Stimulated activated CD4-positive, alpha-beta T cell treated with anti-CD3 and anti-CD28 coated beads, Interleukin-4, amount 100 ng/mL, for 1 hour (primary cell): ENCODE results near the gene ELP4.

ENCODE experiments used
- DNase-seq: peaks from one replicate; pipeline ENCODE4 v3.0.0-alpha.2; 2020

Gene ELP4

GRCh38 chr11:31783252-31783651 lies 273.7 kb downstream of the ELP4 start:
- DNase-seq, result no peak

- DNase-seq, result no peak
Measured at GRCh38 chr11:31784611-31785010, 275.0 kb downstream of the ELP4 start.

GRCh38 chr11:31786996-31787685 lies 277.6 kb downstream of the ELP4 start:
- DNase-seq, result no peak

GRCh38 chr11:31788085-31788484 lies 278.5 kb downstream of the ELP4 start:
- DNase-seq, result no peak

- no peak for DNase-seq
Measured at GRCh38 chr11:31790649-31791048, 281.1 kb downstream of the ELP4 start.

GRCh38 chr11:31792036-31792435 lies 282.5 kb downstream of the ELP4 start:
- no peak for DNase-seq

GRCh38 chr11:31792456-31792855 lies 282.9 kb downstream of the ELP4 start:
- DNase-seq, result no peak

GRCh38 chr11:31793264-31793663 lies 283.7 kb downstream of the ELP4 start:
- no peak for DNase-seq

- DNase-seq, result no peak
Measured at GRCh38 chr11:31794548-31794947, 285.0 kb downstream of the ELP4 start.

- no peak for DNase-seq
Measured at GRCh38 chr11:31795706-31796498, 286.3 kb downstream of the ELP4 start.

GRCh38 chr11:31796499-31797189 lies 287.1 kb downstream of the ELP4 start:
- no peak for DNase-seq

GRCh38 chr11:31797190-31798056 lies 287.9 kb downstream of the ELP4 start:
- DNase-seq, result no peak

GRCh38 chr11:31798057-31798553 lies 288.5 kb downstream of the ELP4 start:
- DNase-seq, result no peak

- DNase-seq, result no peak
Measured at GRCh38 chr11:31798554-31799434, 289.2 kb downstream of the ELP4 start.

- DNase-seq, result no peak
Measured at GRCh38 chr11:31799435-31800397, 290.1 kb downstream of the ELP4 start.

GRCh38 chr11:31800398-31801265 lies 291.1 kb downstream of the ELP4 start:
- no peak for DNase-seq

- no peak for DNase-seq
Measured at GRCh38 chr11:31801298-31801702, 291.7 kb downstream of the ELP4 start.

- DNase-seq, result no peak
Measured at GRCh38 chr11:31802000-31802551, 292.5 kb downstream of the ELP4 start.

GRCh38 chr11:31802609-31802989 lies 293.0 kb downstream of the ELP4 start:
- no peak for DNase-seq
